Right hindlimb (tissue), 1 donor: ENCODE measurements around the gene DNA2.
A peak's percentile ranks its signal among the peaks of the same experiment; 100 is the strongest.

Source experiments
- DNase-seq: peaks from one replicate; pipeline ENCODE4 v3.0.0-alpha.2; 2018

The DNA2 gene

DNA sequence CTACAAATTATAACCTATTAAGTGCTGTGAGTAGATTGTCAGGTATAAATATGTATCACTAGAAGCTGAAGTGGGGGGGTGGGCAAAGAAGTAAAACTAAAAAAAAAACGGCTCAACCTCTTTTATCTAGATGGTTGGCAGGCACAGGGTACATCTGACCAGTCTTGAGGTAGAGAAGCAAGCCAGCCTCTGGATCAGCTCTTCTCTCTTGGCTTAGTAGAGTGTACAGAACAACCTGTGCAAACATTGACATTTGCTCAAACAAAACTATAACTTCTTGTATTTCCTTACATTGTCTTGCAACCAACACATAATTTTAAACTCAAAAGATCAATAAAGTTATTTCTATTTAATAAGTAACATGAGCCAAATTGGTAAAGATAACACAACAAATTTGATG lies 25.6 kb downstream of the DNA2 start:
- no peak for DNase-seq

DNA sequence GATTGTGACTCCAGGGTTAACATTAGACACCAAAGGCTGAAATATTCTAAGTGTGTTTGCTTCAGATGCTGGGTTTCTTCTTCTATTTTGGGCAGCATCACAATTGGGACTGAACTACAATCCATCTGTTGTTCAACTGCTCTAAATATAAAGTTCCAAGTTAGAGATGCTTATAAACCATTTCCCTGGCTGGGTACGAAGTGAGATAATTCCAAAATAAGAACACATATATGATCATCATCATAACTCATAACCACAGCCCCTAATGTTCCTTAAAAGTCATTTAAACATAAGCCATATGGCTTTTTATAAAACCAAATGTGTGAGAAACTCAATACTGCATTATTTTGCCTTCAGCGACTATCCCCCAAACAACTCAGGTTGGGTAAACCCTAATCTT lies 28.8 kb downstream of the DNA2 start:
- no peak for DNase-seq

DNA sequence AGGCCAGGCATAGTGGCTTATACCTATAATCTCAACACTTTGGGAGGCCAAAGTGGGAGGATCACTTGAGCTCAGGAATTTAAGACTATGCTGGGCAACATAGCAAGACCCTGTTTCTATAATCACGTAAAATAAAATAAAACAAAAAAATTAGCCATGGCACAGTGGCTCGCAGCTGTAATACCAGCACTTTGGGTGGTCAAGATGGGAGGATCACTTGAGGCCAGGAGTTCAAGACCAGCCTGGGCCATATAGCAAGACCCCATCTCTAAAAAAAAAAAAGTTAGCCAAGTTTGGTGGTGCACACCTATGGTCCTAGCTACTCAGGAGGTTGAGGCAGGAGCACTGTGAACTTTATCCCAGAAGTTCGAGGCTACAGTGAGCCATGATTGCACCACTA lies 30.9 kb downstream of the DNA2 start:
- DNase-seq, result no peak

DNA sequence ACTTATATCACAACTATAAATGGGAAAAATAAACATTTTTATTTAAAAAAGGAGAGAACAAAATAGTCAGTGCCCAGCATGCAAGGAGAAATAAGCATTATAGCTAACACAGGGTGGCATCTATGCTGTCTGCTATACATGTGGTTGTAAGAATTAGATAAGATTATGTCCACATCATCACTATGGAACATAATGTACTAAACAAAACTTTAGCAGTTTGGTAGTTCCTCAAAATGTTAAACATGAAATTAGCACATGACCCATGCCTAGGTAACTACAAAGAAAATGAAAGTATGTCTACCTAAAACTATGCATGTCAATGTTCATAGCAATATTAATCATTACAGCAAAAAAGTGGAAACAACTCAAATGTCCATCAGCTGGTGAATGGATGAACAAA lies 36.0 kb downstream of the DNA2 start:
- no peak for DNase-seq

DNA sequence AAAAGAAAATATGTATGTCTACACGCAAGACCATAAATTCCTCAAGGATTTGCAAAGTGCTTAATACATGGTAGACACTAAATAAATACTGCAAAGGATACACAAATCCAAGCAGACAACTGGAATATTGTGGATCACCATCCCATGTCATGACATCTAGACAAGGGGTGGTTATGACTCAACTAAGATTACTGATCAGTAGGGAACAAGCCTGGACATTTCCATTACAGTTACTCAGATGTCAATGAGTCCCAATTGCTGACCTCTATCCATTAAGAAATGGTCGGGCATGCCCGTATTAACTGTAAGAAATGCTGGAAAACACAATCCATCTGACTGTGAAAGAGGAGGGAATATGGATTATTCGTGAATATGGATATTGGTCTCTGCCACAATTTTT lies 37.1 kb downstream of the DNA2 start:
- DNase-seq, result no peak

DNA sequence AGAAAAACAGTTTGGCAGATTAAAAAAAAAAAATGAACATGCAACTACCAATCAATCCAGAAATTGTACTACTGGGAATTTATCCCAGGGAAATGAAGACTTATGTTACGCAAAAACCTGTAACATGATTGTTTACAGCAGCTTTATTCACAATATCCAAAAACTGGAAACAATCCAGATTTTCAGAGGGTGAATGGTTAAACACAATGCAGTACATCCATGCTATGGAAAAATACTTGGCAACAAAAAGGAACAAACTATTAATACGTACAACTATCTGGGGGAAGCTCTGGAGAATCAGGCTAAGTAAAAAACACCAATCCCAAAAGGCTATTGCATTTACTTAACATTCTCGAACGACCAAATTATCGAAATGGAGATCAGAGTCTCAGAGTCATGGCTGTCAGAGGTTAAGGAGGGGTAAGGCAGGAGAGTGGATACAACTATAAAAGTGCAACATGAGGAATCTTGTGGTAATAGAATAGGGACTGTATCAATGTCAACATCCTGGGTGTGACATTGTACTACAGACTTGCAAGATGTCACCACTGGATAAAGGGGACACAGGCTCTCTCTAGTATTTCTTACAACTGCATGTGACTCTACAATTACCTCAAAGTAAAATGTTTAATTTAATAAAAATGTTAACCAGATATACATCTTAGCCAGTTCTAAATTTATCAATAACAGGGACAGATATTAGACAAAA lies 43.2 kb downstream of the DNA2 start:
- DNase-seq, result no peak

DNA sequence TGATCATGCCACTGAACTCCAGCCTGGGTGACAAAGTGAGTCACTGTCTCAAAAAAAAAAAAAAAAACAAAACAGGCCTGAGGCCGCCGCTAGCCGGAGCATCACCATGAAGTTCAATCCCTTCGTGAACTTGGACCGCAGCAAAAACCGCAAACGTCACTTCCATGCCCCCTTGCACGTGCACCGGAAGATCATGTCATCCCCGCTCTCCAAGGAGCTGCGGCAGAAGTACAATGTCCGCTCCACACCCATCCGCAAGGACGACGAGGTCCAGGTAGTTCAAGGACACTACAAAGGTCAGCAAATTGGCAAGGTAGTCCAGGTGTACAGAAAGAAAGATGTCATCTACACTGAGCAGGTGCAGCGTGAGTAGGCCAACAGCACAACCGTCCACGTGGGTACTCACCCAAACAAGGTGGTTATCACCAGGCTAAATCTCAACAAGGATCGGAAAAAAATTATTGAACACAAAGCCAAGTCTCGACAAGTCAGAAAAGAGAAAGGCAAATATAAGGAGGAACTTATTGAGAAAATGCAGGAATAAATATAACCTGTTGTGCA lies 47.2 kb downstream of the DNA2 start:
- no peak for DNase-seq

DNA sequence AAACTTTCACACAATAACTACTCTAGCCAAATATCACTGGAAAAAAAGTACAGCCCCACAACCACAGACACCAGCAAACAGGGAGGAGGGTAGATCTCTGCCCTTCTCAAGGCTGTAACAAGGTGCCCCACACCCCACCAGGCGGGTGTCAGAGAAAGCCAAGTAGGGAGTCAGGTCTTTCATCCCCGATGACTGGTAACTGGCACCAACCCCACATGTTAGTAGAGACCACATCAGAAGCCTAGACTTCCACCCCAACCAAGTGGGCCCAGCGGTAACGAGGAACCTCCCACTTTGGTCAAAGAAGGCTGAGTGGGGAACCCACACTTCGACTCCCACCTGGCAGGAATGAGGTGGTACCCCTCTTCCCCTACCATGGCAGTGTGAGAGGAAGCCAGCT lies 48.3 kb downstream of the DNA2 start:
- no peak for DNase-seq

DNA sequence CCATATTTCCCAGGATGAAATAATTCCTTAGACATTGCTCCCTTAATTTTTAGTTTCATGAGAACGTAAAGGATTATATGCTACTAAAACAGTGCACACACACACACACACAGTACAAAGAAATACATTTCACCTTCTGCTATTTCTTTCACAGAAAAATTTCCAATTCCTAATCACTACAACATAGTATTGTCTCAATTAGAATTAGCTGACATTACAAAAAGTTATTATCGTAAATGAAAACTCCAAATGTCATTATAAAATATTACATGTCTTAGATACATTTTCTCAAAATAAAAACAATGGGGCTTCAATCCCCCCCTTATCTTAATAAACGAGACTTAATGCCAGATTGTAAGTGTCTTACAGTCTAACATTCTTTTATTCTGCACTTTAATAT lies 52.4 kb downstream of the DNA2 start:
- DNase-seq, result no peak

DNA sequence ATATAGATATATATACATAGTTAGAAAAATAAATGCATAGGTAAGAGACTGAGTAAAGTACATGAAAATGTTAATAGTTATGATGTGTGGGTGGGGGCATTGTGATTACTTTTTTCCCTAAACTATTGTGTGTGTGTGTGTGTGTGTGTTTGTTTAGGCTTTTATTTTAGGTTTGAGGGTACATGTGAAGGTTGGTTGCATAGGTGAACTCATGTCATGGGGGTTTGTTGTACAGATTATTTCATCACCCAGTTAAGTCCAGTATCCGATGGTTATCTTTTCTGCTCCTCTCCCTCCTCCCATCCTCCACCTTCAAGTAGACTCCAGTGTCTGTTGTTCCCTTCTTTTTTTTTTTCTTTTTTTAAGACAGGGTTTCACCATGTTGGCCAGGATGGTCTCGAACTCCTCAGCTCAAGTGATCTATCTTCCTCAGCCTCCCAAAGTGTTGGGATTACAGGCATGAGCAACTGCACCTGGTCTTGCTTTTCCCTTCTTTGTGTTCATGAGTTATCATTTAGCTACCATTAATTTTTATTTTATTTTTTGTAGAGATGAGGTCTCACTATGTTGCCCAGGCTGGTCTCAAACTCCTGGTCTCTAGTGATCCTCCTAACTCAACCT lies 62.8 kb downstream of the DNA2 start:
- no peak for DNase-seq

DNA sequence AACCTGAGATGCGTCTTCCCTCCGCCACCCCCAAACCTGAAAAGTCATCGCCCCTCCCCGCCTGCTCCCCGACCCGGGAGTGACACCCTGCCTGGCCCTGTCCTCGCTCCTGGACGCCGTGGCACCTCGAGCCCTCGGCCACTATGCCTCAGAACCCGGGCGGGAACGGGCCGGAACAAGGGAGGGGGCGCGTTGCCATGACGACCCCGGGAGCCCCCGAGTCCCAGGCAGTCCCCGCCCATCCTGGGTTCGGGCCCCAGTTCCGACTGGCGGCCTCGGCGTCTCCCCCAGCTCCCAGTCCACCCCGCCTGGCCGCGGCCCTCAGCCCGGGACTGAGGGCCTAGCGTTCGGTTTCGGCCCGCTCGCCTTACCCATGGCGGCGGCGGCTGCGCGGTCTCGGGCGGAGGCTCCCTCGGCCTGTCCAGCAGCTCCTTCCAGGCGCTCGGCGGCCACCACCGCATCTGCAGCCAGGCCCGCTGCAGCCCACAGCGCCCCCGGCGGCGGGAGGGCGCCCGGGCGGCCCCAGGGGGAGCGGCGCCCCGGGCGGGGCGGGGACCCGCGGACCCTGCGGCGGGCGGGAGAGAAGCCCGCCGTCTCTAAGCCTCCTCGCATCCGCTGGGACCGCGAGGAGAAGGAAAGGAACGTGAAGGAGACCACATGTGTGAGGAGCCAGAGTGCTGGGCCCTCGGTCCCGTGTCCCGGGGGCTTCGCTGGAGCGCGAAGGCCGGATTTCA lies 64.8 kb downstream of the DNA2 start, which contains the start of gene RUFY2:
Gene RUFY2, minus strand, starts transcription at position 463 of the 734 bp plus-strand sequence. Its CDS starts 88 bp downstream, at position 375.
- peak; percentile 92 for DNase-seq

DNA sequence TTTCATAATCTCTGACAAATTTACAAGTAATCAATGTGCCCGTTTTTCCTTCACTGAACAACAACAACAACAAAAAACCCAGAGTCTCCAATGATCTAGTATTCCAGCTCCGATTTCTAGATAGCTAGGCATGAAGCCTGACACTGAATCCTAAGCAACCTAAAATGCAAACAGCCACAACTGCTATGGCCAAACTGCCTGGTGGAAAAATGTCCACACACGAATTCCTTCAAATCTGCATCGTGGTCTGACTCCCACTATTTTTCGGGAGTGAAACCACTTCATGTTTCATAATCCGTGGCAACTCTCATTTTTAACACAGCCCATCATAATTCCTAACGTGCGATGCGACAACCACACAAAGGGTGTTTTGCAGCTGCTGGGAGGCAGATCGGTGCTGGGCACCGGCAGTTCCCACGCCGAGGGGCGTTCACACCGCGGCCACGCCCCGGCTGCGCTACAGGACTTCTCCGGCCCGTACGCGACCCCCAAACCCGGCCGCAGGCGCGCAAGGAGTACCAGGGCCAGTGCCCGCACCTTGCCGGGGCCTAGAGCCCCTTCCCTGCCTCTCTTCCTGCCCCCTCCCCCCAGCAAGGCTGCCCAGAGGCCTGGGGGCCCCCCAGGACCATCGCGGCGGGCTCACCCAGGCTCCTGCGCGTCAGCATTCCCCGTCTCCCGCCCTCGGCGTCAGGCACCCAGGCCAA lies 65.5 kb downstream of the DNA2 start:
- peak; percentile 78 for DNase-seq

DNA sequence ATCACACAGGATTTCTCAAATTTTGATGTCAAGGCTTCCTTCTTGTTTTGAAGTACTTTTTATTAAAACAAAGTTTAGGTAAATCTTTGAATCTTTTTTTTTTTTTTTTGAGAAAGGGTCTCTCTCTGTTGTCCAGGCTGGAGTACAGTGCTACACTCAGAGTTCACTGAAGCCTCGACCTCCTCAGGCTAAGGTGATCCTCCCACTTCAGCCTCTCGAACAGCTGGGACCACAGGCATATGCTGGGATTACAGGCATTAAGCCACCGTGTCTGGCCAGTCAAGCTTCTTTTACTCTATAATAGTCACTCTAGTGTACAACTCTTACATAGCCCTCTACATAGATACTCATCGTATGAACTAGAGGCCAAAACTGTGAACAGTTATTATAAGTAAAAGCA lies 68.1 kb downstream of the DNA2 start:
- no peak for DNase-seq

DNA sequence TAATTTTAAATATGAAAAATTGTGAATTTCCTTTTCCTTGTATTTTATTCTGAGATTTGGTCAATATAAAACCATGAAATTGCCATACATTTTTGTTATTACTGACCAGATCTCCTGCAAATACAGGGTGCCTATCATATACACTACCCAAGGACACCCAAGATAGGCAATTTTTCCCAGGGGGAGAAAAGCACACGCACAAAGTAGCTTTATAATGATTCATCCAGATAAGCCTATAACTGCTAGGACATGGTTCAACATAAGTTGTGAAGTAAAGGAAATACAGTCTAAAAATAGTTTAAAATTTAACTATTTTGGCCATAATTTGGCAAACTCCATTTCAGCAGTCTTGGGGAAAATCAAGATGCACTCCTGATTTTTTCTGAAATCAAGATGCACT lies 69.5 kb downstream of the DNA2 start:
- no peak for DNase-seq

DNA sequence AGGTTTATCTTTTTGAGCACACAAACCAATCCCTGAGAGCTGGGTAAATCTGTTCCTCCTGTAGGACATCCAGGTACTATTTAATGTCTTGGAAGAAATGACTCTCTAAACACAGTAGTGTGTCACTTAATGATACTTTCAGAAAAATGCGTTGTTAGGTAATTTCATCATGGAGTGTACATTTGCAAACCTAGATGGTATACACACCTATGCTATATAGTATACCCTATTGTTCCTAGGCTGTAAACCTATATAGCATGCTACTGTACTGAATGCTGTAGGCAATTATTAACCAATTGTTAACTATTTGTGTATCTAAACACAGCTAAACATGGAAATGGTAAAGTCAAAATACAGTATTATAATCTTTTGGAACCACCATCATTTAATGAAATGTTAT lies 74.8 kb downstream of the DNA2 start:
- no peak for DNase-seq

DNA sequence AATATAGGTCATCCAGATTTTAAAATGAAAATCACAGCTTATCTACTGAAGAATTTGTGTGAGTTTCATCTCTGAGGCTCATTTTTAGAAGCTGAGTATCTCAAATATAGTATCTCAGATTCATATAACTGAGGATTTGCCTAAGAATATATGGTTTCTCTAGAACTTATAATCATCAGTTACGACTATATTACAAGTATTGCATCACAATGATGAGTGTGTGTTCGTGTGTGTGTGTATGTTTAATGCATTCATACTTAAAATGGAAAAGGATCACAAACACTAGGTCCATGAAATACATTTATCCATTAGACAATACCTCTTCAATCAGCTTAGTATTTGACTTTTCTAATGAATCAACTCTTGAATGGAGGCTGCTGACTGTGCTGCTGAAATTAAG lies 86.0 kb downstream of the DNA2 start:
- no peak for DNase-seq

DNA sequence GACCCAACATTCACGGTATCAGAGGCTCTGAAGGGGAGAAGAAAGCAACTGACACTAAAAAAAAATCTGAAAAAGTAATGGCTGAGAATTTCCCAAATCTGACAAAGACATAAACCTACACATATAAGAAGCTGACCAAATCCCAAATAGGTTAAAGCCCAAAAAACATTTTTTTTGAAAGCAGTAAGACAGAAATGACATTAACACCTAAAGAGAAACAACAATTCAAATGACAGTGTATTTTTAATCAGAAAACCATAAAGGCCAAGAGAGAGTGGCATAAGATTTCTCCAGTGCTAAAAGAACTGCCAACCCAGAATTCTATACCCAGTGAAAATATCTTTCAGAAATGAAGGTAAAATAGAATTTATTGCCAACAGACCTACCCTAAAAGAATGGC lies 100.2 kb downstream of the DNA2 start:
- DNase-seq, result no peak

DNA sequence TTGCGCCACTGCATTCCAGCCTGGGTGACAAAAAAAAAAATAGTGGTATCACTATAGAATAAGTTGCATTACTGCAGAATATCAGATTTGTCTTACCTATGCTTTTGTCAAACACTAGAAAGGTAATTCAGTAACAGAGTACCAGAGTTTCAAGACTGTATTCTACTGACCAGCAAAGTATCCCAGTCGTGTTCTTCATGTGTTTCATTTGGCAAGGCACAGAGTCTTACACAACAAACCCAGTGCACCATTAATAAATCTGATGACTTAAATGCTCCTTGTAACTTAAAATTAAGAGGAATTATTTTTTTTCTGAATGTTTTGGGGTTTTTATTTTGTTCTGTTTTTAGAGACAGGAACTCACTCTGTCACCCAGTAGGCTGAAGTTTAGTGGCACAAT lies 104.7 kb downstream of the DNA2 start:
- no peak for DNase-seq

DNA sequence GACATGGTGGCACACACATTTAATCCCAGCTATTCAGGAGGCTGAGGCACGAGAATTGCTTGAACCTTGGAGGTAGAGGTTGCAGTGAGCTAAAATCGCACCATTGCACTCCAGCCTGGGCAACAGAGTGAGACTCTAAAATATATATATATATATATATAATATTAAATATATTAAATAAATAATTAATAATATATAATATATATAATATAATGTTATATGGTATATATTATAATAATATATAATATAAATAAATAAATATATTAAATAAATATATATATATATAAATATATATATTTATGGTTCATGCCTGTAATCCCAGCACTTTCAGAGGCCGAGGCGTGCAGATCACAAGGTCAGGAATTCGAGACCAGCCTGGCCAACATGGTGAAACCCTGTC lies 105.2 kb downstream of the DNA2 start:
- no peak for DNase-seq

DNA sequence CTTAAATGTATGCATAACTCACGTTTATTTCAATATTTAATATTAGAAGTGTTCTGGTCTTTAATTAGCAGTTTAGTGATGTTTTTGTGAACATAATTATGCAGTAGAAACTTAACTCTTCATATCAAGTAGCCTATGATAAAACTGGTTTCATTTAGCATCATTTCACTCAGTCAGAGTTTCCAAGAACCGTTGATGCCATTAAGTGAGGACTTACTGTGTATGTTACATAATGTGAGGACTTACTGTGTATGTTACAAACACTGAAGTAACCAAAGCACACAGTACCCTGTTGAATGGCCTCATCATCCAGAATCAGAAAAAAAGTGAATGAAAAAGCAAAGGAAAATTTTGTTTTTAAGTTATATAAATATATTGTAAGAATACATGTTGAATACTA lies 106.2 kb downstream of the DNA2 start:
- DNase-seq, result no peak

DNA sequence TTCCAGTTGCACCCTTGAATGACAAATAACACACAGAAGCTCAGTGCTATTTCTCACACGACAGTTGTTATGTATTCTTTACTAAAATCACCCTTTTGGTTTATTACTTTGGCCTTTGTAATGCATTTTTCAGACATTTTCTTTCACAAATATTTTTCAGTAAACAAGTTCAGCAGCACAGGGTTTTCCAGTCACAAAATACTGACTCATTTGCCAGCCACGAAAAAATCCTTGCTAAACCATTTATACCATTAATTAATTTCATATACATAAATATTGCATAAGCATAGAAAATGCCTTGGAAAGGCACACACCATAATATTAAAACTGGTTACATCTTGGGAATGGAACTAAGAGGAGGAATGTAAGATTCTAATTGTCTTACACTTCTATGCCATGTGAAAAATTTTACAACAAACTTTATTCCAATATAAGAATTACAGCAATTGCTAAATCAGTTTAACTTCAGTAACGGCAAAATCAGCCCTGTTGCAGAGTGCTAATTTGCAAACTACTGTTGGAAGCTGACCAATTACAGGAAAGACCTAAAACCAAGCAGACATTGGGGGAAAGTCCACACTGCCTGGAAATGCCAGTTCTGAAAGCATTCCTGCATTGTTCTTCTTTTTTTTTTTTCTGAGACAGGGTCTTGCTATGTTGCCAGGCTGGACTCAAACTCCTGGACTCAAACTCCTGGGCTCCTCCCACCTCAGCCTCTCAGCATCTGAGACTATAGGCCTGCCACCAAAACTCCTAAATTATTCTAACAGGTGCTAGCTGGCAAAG lies 107.5 kb downstream of the DNA2 start:
- DNase-seq, result peak; percentile 19
